GM21619 (cell line): Measurements from ENCODE around the gene ARHGAP21.
A peak's percentile ranks its signal among the peaks of the same experiment; 100 is the strongest.

Source experiments
- ATAC-seq: cut with Tn5 transposase; IDR thresholded peaks from one replicate; pipeline ENCODE4 v1.9.1; 2021; ENCODE audit not compliant: unreplicated experiment

The ARHGAP21 gene

DNA sequence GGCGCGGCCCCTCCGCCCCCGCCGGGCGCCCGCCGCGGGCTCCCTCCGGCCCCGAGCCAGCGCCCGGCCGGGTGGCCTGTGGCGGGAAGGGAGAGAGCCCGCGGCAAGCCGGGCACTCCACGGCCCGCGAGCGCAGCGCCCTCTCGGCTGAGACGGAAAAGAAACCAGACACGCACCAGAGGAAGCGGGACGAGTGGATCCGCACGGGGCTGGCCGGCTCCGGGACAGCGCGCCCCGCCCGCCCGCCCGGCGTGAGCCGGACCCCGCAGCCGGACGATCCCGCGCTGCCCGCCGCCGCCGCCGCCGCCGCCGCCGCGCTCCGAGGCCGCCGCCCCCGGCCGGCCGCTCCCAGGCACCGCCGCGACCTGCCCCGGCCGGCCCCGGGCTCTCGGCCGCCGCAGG is 300 bp downstream of the ARHGAP21 start:
- ATAC-seq = peak; percentile 18

DNA sequence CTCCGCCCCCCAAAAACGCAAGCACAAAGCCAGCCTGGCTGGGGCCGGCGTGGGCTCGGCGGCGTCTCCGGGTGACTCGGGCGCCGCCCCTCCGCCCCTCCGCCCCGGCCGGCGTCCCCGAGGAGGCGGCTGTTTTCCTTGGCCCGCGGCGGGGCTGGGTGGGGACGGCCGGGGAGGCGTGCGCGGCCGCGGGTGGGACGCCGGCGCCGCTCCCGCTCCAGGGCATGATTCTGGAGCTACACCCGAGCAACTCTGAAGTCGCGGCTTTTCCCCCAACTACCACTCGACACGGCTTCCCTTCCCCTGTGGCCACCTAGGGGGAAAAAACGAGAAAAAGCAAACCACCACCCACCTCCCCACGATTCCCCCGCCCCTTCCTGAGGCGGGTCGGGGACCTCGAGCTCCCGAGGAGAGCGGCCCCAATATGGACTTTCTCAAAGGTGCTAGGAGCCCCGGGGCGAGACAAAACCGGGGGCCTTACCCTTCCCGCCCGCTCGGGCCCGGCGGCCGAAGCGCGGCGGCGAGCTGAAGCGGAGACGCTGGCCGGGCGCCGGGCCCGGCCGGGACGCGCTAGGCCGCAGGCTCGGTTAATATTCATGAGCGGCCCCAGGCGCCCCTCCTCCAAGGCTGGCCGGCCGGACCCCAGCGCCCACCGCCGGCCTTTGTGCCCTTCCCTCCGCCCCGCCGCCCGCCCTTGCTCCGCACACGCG is 856 bp downstream of the ARHGAP21 start:
- peak; percentile 20 for ATAC-seq

DNA sequence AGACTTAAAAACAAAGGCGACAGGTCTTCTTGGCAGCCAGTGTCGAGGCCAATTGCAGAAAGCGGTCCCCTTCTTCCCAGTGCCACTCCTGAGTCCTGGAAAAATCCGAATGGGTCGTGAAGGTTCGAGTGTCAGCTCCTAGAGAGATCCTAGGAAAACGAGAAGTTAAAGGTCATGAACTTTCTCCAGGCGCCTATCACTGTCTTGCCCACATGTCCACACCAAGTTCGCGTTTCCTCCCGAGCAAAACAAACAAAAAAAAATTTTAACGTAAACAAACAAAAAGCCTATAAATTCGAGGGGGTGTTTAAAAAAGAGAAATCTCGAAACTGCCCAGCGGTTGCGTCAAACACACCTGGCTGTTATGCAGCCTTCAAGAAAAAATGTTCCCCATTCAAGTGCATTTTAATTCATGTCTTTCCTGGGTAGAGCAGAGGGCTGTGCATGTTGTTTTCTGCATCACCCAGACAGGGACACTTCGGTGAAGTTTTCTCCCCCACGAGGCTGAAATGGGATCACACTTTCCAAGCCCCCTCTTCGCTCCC is 1.5 kb downstream of the ARHGAP21 start:
- no peak for ATAC-seq

DNA sequence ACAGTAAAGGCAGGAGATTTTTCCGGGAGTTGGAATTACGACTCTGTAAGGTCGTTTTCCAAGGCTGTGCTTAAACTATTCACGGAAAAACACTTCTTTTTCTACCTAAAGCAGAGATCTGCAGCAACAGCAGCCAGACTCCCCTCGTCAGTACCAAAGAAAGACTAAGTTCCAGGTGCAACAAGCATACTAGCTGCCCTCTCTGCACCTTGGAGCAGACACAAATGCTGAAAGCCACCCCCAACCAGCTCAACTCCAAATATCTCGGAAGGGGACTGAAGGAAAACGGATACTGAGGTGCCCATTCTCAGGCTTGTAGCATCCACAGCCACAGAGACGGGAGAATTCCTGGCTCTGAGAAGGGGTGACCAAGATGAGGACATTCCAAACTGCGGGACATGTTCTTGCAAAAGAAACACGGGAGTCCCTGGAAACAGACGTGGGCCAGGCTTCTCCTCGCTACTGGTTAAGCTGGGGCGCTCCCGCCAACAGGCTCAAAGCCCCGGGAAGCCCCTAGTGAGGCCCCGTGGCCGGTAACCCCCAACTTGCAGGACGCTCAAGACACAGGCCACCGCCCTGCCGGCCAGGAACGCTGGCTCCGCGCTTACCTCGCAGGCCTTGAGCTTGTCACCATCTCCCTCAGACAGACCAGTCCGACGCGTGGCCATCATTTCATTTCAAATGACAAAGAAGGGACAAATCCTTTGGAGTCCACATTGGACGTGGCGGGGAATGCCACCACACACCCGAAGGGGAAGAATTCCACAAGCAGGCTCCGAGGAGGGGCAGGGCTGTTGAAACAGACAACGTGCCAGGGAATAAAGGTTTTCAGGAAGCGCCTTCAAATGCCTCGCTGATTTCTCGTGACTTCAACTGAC is 2.2 kb downstream of the ARHGAP21 start:
- ATAC-seq = no peak

DNA sequence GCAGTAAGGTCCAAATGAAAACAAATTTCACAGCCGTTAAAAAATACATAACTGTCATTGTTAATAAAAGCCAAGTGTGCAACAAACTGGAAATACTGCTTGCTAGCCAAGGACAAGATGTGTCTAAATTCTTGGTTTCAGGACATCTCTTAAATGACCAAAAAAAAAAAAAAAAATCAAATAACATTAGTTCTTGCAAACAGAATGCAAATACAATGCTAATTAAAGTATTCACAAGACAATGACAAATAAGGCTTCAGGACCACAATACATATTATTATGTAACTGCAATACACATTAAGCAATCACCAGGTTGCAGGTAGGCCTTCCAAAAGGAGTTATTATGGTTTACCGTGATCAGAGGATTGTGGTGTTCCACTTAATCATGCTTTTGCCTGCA is 3.6 kb downstream of the ARHGAP21 start:
- ATAC-seq = no peak

DNA sequence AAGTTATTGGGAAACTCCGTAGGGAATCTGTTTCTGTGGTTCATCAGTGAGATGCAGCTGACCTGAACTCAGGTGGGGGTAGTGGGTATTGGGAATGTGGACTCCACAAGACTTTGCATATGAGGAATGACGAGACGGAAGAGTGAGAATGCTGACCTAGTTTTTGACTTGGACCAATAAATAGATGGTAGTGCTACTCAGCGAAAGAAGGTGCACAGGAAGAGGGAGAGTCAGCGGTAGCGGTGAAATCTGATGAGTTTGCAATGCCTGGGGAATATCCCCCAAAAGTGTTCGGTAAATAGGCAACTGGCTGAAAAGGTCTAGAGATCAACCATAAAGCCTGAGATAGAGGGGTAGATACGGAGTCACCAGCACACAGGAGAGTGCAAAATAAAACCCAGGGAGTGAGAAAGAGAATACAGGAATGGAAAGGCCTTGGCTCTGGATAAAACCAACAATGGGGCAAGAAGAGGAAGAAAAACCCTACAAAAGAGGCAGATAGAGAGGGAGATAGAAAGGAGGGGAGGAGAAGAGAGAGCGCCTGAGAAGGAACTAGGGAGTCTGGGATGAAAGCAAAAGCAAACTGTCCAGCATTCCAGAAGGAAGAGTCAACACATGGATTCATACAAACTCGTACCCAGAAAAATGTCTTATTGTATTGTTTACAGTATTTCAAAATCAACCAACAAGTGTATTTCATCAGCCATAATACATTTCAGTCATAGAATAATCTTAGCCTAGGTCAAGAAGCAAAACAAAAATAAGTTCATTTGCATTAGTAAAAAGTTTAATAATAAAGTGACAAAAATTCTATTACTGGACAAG is 5.4 kb downstream of the ARHGAP21 start:
- no peak for ATAC-seq

DNA sequence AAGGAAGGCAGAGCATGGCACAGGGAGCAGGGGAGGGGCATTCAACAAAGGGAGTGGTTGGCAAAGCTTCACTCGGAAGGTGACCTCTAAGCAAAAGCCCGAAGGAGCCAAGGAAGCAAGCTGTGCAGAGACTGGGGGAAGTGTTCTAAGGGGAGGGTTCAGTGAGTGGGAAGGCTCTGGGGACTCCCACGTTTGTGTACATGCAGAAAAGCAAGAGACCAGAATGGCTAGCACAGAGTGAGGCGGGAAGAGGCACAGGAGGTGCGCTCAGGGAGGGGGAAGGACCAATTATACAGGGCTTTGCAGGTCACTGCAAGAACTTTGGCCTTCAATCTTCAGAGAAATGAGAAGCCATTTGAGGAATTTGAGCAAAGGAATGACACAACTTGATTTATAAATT is 7.4 kb downstream of the ARHGAP21 start:
- ATAC-seq = no peak

DNA sequence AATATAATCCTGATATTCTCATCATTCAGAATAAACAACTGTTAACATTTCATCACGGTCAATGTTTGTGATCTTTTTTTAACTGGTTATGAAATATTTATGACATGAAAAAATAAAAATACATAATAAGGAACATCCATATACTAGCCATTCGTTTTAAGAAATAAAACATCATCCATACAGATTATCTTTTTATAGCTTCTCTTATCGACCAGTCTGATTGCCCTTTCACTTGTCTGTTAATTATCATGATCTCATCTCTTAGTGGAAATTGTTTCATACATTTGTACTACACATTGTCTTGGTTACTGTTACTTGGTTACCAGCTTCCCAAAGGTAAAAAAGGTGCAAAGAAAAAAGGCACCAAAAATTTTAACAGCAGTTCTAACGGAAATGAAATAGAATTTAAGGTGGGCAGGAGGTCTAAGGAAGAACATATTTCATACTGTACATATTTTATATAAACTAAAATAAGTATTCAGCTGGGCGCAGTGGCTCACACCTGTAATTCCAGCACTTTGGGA is 8.4 kb downstream of the ARHGAP21 start:
- no peak for ATAC-seq

DNA sequence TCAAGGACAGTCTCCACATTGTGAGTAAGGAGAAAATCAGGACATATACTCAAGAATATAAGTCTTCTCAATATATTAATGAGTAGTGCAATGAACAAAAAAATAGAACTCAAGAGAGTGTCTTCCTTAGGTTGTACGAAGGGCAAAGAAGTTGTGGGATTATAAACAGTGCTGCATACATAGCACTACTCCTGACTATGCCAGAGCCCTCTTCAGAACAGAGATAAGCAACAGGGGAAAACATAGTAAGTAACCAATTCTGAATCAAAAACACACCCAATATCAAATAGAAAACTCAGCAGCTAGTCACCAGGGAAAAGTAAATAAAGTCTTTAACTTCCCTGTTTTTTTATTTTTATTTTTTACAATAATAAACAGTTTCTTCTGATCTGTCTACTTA is 10.6 kb downstream of the ARHGAP21 start:
- no peak for ATAC-seq

DNA sequence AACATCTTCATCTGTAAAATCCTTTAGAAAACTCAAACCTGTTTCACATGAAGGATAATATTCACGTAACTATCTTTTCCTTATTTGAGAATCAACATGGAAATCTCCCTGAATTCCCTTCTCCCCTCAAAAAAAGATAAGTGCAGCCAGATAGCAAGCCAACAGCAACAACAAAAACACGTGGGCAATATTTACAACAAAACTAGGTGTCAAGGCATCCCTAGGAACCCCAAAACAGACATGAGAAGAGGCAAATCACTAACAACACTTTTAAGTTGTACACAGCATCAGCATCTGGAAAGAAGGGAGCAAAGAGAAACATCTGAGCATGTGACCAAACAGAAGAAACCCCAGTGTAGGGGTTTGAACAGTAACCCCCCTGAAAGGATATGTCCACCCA is 12.2 kb downstream of the ARHGAP21 start:
- ATAC-seq = no peak

DNA sequence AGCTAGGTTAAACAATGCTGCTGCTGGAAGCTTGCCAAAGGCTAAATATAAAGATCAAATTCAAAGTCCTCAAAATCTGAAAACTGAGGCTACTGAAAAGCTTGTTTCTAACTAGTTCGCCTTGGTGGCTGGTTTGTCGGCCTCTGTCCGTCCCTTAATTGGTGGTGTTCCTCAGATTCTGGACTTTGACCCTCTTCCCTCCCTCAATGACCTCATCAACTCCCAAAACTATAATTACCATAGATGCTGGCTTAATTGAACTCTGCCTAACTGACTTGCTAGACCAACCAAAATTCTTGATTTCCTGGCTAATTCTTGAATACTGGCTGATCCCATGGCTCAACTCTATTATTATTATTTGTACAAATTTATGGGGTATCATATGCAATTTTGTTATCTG is 15.6 kb downstream of the ARHGAP21 start:
- ATAC-seq = no peak

DNA sequence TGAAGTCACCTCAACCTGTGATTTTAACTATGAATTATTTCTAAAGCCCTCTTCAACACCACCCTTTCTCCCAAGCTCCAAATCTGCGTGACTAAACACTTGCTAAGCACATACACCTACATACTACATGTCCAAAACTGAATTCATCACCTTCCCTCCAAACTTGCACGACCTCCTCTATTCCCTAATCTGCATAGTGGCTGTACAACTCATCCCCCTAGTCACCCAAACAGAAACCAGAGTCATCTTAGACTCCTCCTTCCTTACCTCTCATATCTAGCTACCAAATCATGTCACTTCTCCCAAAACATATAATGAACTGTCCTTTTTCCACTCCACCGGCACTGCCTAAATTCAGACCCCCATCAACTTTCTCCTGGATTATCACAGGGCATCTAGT is 16.2 kb downstream of the ARHGAP21 start:
- ATAC-seq = peak; percentile 62

DNA sequence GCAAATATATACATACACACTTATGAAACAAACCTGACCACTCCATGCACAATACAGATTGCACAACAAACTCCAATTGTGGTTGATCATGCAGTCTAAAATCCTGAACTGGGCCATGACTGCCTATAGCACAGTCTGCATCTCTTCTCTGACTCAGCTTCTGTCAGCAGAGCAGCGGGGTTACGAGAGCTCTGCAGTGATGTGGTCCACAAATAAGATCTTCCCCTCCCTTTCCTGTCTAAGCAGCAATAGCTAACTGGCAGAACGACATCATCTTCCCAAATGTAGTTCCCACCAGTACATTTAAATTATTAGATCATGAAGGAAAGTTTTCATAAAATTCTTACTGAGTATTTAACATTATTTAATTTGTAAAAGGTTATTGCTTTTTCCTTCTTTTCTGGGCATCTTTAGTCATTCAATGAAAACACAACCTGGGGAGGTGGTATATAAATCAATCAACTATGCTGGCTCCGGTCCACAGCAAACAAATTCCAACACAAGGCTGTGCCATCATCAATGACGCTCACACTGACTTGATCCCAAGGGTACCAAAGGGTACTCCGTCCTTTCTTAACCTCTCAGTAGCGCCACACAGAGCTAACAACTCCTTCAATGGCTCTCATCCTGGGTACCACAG is 17.1 kb downstream of the ARHGAP21 start:
- ATAC-seq = peak; percentile 62

DNA sequence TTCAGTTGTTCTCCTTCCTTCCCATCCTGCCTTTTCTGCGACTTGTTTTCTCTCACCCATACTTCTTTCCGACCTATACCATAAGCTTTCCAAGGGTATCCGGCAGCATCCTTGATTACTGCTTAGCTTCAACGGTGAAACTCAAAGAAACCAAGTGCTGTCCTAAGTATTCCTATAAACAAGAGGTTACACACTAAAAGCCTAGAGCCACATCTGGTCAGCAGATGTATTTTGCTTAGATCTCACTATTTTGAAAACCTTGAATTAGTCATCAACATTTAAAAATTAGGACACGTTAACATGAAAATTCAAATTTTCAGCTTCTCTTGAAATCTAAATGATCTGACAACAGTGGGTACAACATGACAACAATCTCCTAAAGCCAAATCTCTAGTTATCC is 20.0 kb downstream of the ARHGAP21 start:
- no peak for ATAC-seq

DNA sequence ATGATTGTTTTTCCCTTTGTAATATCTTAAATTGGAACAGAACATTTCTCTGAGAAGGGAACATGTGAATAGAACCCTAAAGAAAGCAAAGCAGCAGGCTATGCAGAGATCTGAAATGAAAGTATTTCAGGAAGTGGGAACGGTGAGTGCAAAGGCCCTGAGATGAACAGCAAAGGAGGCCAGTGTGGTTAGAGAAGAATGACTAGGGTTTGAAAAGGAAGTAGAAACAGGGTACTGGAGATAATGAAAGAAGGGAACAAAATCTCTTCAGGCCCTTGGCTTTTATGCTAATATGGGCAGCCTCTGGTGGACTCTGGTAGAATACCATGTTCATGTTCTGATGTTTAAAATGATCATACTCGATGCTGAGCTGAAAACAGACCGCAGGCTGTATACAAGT is 22.2 kb downstream of the ARHGAP21 start:
- peak; percentile 89 for ATAC-seq

DNA sequence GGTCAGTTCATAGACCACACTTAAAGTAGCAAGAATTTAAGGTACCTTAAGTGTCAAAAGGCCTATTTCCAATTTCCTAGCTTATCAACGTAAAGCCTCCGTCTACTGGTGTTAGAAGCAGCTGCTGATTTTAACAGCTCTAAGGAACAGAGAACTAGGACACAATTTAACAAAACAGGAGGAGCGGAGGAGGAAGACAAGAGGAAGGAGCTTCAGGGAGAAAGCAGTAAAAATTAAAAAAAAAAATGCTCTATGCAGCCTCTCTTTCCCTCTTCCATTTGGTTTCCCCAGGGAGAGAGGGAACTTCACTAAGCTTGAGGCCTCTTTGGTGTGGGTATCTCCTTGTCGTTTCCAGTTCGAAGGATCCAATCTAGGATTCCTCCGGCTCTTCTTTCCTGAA is 22.7 kb downstream of the ARHGAP21 start:
- ATAC-seq = no peak

DNA sequence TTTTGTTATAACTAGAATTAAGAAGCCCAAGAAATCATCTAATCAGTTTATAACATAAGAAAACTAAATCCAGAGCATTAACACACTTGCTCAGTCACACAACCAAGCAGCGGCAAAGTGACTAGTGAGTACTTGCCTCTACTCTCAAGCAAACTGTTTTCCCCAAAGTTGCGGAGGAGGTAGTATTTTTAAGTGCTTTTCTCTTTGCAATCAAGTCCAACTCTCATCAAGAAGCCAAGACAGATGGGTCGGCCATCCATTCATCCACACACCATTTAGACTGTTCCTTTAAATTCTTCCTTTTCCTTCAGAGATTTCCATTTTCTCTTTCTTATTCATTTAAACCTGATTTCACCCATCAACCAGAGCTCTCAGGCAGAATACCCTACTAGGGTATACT is 25.4 kb downstream of the ARHGAP21 start:
- ATAC-seq = no peak

DNA sequence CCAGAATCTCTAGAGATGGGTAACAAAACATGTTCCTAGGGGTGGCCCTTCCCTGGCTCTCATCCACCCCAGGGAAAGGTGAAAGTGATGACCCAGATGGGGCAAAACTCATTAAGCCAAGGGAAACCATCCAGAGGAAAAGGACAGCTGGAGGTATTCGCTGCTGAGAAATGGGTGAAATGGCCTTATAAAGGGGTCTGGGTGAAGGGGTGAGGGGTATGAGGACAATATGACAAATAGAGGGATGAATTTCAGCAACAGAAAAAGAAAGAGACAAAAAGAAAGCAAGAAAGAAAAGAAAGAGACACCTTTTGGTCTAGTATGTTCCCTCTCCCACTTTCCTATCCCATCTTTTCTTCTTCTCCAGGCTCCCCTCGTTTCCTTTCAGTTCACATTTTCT is 26.6 kb downstream of the ARHGAP21 start:
- ATAC-seq = no peak

DNA sequence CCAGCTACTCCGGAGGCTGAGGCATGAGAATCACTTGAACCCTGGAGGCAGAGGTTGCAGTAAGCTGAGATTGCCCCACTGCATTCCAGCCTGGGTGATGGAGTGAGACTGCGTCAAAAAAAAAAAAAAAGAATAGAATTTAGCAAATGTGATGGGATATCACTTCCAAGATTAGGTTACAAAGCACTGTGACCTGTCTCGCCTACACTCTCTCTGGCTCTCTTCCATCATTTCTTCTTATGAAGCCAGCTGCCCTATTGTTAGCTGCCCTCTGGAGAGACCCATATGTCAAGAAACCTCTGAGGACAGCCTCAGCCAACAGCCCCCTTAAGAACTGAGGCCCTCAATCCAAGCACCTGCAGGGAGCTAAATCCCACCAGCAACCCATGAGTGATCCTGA is 28.2 kb downstream of the ARHGAP21 start:
- no peak for ATAC-seq

DNA sequence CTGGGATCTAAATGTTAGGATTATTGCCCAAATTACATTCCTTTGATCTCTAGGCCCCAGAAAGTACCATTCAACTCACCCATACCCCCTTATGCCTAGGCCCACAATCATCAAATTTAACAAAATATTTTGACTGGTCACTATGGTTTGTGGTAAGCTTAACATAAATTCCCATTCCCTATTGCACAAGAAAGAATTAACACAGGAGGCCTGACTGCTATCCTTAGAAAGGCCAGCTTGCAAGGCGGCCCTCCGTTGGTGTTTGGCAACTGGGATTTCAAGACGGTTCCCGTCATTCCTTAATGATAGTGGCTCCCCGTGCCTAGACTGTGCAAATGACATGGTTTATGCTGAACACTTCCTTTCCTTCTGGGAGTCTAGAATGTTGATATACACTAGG is 29.6 kb downstream of the ARHGAP21 start:
- no peak for ATAC-seq
